B cell (primary cell): Measurements from ENCODE around the gene SON.

Source experiments
- EZH2 ChIP-seq: IDR thresholded peaks from 2 replicates; pipeline ENCODE4 v1.6.1; 2012; ENCODE audit warnings: borderline replicate concordance, low read depth, mild to moderate bottlenecking, moderate library complexity, low read length; ENCODE audit not compliant: insufficient read depth, poor library complexity, severe bottlenecking
- TF ChIP-seq, protein P1 (sequence below): fragments of 200-600 bp; IDR thresholded peaks from one replicate; pipeline ENCODE4 v1.8.0; 2022; ENCODE audit warnings: antibody characterized with exemption, mild to moderate bottlenecking

DNA sequence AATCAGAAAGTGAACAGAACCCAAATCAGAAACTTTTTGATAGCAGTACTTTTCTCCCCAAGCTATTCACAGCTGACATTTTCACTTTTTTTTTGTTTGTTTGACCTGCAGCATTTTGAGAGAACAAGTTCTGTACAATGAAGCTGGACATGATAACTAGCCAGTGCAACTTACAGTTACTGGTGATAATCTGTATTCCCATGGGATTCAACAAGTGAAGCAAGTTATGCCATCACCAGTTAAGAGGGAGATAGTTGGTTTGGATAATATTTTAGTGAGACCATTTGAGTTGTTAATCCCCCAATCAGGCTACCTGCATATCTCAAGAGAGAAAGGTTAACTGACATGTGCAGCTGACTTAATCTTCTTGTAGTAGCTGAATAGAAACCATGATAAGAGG lies 18.1 kb downstream of the SON start:
- TF ChIP-seq, protein P1, sequence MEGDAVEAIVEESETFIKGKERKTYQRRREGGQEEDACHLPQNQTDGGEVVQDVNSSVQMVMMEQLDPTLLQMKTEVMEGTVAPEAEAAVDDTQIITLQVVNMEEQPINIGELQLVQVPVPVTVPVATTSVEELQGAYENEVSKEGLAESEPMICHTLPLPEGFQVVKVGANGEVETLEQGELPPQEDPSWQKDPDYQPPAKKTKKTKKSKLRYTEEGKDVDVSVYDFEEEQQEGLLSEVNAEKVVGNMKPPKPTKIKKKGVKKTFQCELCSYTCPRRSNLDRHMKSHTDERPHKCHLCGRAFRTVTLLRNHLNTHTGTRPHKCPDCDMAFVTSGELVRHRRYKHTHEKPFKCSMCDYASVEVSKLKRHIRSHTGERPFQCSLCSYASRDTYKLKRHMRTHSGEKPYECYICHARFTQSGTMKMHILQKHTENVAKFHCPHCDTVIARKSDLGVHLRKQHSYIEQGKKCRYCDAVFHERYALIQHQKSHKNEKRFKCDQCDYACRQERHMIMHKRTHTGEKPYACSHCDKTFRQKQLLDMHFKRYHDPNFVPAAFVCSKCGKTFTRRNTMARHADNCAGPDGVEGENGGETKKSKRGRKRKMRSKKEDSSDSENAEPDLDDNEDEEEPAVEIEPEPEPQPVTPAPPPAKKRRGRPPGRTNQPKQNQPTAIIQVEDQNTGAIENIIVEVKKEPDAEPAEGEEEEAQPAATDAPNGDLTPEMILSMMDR = no peak
- TF ChIP-seq EZH2 = no peak
